A673 (cell line): ENCODE measurements around the gene POLE.

Experiments
- CTCF ChIP-seq: fragments of 300-800, 200-600 bp; sonication (generic); conservative IDR thresholded peaks from 2 replicates; pipeline ENCODE4 v1.5.1; 2017; ENCODE audit warnings: low read depth, mild to moderate bottlenecking, antibody characterized with exemption, low read length, moderate library complexity, mixed read lengths
- EZH2 ChIP-seq: fragments of 200-600 bp; sonication (generic); IDR thresholded peaks from 2 replicates; pipeline ENCODE4 v1.6.1; 2017; ENCODE audit warnings: borderline replicate concordance, low read depth, mild to moderate bottlenecking, mixed read lengths, antibody characterized with exemption, low read length; ENCODE audit not compliant: poor library complexity, severe bottlenecking

DNA sequence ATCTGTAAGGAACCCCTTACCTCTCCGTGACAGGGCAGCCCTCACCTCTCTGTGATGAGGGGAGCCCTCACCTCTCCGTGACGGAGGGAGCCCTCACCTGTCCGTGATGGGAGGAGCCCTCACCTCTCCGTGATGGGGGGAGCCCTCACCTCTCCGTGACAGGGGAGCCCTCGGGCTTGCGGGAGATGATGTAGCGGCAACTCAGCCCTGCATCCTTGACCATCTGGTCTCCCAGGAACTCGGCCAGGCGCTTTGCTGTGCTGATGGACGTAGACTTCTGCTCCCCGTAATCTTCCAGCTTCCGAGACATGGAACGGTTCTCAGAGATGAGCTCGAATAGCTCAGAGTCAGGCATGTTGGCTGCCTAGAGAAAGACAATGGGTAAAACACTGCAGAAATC lies 28.0 kb downstream of the POLE start:
- no peak for TF ChIP-seq CTCF
- TF ChIP-seq EZH2 = no peak
